ENCODE results near the gene SMARCAD1. TPM values are rescaled to one million over a fixed set of nuclear protein-coding genes. Genes with fewer than 3 reads are reported as not detected.

Gene SMARCAD1
- total RNA-seq, 2 experiments from 2014 or later = 28.5 to 28.6 TPM

DNA sequence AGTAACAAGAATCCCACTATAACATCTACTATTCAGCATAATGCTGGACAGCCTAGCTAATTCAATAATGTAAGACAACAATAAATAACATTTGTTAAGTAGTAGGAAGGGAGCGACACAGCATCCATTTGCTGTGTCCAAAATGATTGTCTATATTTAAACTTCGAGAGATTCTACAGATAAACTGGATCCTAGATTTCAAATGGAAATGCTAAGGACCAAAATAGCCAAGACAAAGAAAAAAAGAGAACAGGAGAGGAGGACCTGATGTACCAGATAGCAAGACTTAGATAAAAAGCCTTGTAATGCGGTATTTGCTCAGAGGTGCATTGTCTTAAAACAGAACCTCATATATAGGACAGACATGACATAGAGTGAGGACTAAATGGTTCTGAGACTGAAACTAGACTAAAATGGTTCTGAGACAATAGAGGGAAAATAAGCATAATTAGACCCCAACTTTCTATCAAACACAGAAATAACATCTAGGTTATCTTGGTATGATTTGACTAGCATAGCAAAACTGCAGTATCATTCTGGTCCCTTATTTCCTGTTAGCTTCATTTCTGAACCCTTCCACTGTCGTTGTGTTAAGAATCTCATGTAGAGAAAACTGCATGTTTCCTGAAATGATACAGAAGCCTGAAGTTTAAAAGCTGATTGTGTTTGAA, 131.2 kb downstream of the SMARCAD1 start:
- peak overlapping the region; percentile 49 for H3K4me3 Mint-ChIP-seq
- H3K9me3 Mint-ChIP-seq = no peaks in the 10 kb centered on the region
- ATAC-seq (peak; percentile 81), DNase-seq (no peak)
- intact Hi-C loops (cut with micrococcal nuclease) = loop anchor here (5.0 kb wide), 1 partner anchor 107 kb away; no protein-coding TSS in a partner anchor
- ChIA-PET POLR2A (no interaction called here), CTCF (interaction anchor here (1.0 to 1.7 kb wide), 3 partner anchors 10 to 51 kb away, joined by 3 to 5 read pairs (median 5); no protein-coding TSS in a partner anchor)
- no peak for TF ChIP-seq CTCF (IDR thresholded peaks at IDR 0.05)
- H3K27ac Mint-ChIP-seq = peak overlapping the region; percentile 90
- H3K27me3 Mint-ChIP-seq = no peaks in the 10 kb centered on the region
- no peaks in the 10 kb centered on the region for H3K36me3 Mint-ChIP-seq (ENCODE audit: low read depth)
- H3K4me1 Mint-ChIP-seq (ENCODE audit: low read depth) = peaks cover 16% of the 10 kb centered on the region

DNA sequence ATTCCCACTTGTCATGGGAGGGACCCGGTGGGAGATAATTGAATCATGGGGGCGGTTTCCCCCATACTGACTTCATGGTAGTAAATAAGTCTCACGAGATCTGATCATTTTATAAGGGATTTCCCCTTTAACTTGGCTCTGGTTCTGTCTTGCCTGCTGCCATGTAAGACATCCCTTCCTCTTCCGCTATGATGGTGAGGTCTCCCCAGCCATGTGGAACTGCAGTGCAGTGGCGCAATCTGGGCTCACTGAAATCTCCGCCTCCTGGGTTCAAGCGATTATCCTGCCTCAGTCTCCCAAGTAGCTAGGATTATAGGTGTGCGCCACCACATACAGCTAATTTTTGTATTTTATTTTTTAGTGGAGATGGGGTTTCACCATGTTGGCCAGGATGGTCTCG, 132.1 kb downstream of the SMARCAD1 start:
- Mint-ChIP-seq H3K9me3 (no peaks in the 10 kb centered on the region), H3K27me3 (no peaks in the 10 kb centered on the region), H3K4me3 (peak overlapping the region; percentile 49), H3K36me3 (ENCODE audit: low read depth) (no peaks in the 10 kb centered on the region), H3K4me1 (ENCODE audit: low read depth) (peaks cover 16% of the 10 kb centered on the region), H3K27ac (peak overlapping the region; percentile 90)
- peak; percentile 7 for DNase-seq
- CTCF ChIA-PET = interaction anchor here (1.1 to 1.7 kb wide), 2 partner anchors 9 to 50 kb away, joined by 5 read pairs; no protein-coding TSS in a partner anchor
- POLR2A ChIA-PET = no interaction called here
- intact Hi-C loops (cut with micrococcal nuclease) = loop anchor here (5.0 kb wide), 1 partner anchor 107 kb away; no protein-coding TSS in a partner anchor
- TF ChIP-seq CTCF (IDR thresholded peaks at IDR 0.05) = no peak
- ATAC-seq = peak; percentile 65

Other genes with a start within 250 kb of the SMARCAD1 start
- gene HPGDS, start 135.0 kb downstream of the SMARCAD1 start, total RNA-seq = not detected
- 10 to 100 TPM; 14.8 to 18.3 TPM for gene PDLIM5, start 244.1 kb downstream of the SMARCAD1 start, total RNA-seq